Left ventricle myocardium inferior (tissue), 1 donor: ENCODE measurements around the gene MAN2A2. TPM values are rescaled to one million over a fixed set of nuclear protein-coding genes. Genes with fewer than 3 reads are reported as not detected.

ENCODE experiments used
- DNase-seq: peaks from one replicate; pipeline ENCODE4 v3.0.0-alpha.2; 2020
- H3K27ac ChIP-seq: fragments of 200-600 bp; replicated peaks from 2 replicates; pipeline ENCODE4 v1.8.0; 2021
- H3K27me3 ChIP-seq: fragments of 200-600 bp; 2 replicates; pipeline ENCODE4 v1.8.0; 2021; ENCODE audit warnings: low read depth
- H3K36me3 ChIP-seq: fragments of 200-600 bp; 2 replicates; pipeline ENCODE4 v1.8.0; 2021
- H3K4me1 ChIP-seq: fragments of 200-600 bp; 2 replicates; pipeline ENCODE4 v1.8.0; 2021
- H3K4me3 ChIP-seq: fragments of 200-600 bp; 2 replicates; pipeline ENCODE4 v1.8.0; 2021; ENCODE audit warnings: mild to moderate bottlenecking, moderate library complexity
- H3K9me3 ChIP-seq: fragments of 200-600 bp; replicated peaks from 2 replicates; pipeline ENCODE4 v1.8.0; 2021
- CTCF ChIP-seq: fragments of 200-600 bp; IDR thresholded peaks from 2 replicates; pipeline ENCODE4 v1.8.0; 2021; ENCODE audit warnings: antibody characterized with exemption, mild to moderate bottlenecking, borderline replicate concordance
- intact Hi-C: fragments of 100-400 bp; cut with micrococcal nuclease; formaldehyde crosslinking; loops from one replicate; pipeline ENCODE4 v1.11.0; 2022
- total RNA-seq: library from RNA; stranded (reverse); fragmentation: NEBNext Ultra II Directional; extraction: Animal tissue kit (Norgen Biotek cat#: 25700); gene quantifications from one replicate; pipeline ENCODE4 v1.2.1, GENCODE V29; 2021
- donor health status: DM: no; HTN: yes; CAD: no; lungs with severe emphysema.

Gene MAN2A2
- total RNA-seq, 1 donor from 2014 or later = 95.4 TPM

- no peaks in the 10 kb centered on the region for H3K27me3 ChIP-seq
- H3K4me3 ChIP-seq = no peak overlapping the region
- no peak for DNase-seq
- peaks cover 14% of the 10 kb centered on the region for H3K36me3 ChIP-seq
- no peak for TF ChIP-seq CTCF
- intact Hi-C loops = no loop called here
- H3K27ac ChIP-seq = no peak overlapping the region
- no peaks in the 10 kb centered on the region for H3K9me3 ChIP-seq
- H3K4me1 ChIP-seq = no peaks in the 10 kb centered on the region
These were observed 67.2 kb downstream of the MAN2A2 start for GRCh38 chr15:90970274-90970673.

DNA sequence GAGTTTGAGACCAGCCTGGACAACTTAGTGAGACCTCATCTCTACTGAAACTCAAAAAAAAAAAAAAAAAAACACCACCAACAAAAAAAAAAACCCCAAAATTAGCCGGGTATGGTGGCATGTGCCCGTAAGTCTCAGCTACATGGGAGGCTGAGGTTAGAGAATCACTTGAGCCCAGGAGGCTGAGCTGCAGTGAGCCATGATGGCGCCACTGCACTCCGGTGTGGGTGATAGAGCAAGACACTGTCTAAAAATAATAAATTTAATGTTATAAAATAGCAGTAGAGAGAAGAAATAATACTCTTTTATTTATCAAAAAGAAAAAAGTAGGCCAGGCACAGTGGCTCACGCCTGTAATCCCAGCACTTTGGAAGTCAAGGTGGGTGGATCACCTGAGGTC, 69.0 kb downstream of the MAN2A2 start:
- no peaks in the 10 kb centered on the region for H3K27me3 ChIP-seq
- no peaks in the 10 kb centered on the region for H3K4me1 ChIP-seq
- TF ChIP-seq CTCF = no peak
- intact Hi-C loops = no loop called here
- no peak overlapping the region for H3K4me3 ChIP-seq
- H3K9me3 ChIP-seq = no peaks in the 10 kb centered on the region
- H3K27ac ChIP-seq = no peak overlapping the region
- no peak for DNase-seq
- H3K36me3 ChIP-seq = no peaks in the 10 kb centered on the region

Other genes with a start within 250 kb of the MAN2A2 start
- 26.2 TPM for gene BLM, start 186.0 kb upstream of the MAN2A2 start, total RNA-seq
- gene FURIN, start 34.7 kb upstream of the MAN2A2 start, total RNA-seq = 42.7 TPM
- 11.9 TPM for gene FES, start 18.8 kb upstream of the MAN2A2 start, total RNA-seq
- gene HDDC3, start 29.2 kb downstream of the MAN2A2 start, total RNA-seq = 12.7 TPM
- 21.9 TPM for gene UNC45A, start 32.0 kb downstream of the MAN2A2 start, total RNA-seq
- 10.9 TPM for gene RCCD1, start 51.6 kb downstream of the MAN2A2 start, total RNA-seq
- gene PRC1, start 91.2 kb downstream of the MAN2A2 start, total RNA-seq = 3.4 TPM
- 4.8 TPM for gene VPS33B, start 119.3 kb downstream of the MAN2A2 start, total RNA-seq
- gene SV2B, start 197.0 kb downstream of the MAN2A2 start, total RNA-seq = 2.8 TPM